Stimulated activated naive B cell treated with anti-CD40 and anti-IgM and Interleukin-4, amounts not matched to agents 10 μg/mL and 1 μg/mL and 100 μg/mL, for 72 hours (primary cell): ENCODE measurements around the gene TPRX1.
"Not testable (repeated sequence)": the region's sequence is repeated elsewhere in the genome, so short reads cannot be mapped to it uniquely, and the experiment has no call there.

Source experiments
- ATAC-seq, 2 donors: fragments of 150-1000 bp; cut with Tn5 transposase; replicated peaks; 2 replicates each; pipeline ENCODE4 v1.10.0; 2021; ENCODE audit warnings: moderate library complexity in 1 of 2
- DNase-seq: peaks from one replicate; pipeline ENCODE4 v3.0.0; 2021
- H3K27ac Mint-ChIP-seq: one replicate; pipeline ENCODE4 v1.8.0; 2022; ENCODE audit warnings: mild to moderate bottlenecking, mixed read lengths
- H3K27me3 Mint-ChIP-seq, 2 donors: one replicate each; pipeline ENCODE4 v1.8.0; 2022; ENCODE audit warnings: mixed read lengths in 2 of 2
- H3K36me3 Mint-ChIP-seq, 2 donors: one replicate each; pipeline ENCODE4 v1.8.0; 2022; ENCODE audit warnings: mixed read lengths in 2 of 2, mild to moderate bottlenecking in 1 of 2
- H3K4me1 Mint-ChIP-seq, 2 donors: one replicate each; pipeline ENCODE4 v1.8.0; 2022; ENCODE audit warnings: mixed read lengths in 2 of 2, mild to moderate bottlenecking in 1 of 2
- H3K4me3 Mint-ChIP-seq, 2 donors: one replicate each; pipeline ENCODE4 v1.8.0; 2022; ENCODE audit warnings: mild to moderate bottlenecking in 2 of 2, mixed read lengths in 2 of 2, moderate library complexity in 1 of 2
- H3K9me3 Mint-ChIP-seq, 2 donors: one replicate each; pipeline ENCODE4 v1.8.0; 2022; ENCODE audit warnings: mixed read lengths in 2 of 2, mild to moderate bottlenecking in 1 of 2

Gene TPRX1

DNA sequence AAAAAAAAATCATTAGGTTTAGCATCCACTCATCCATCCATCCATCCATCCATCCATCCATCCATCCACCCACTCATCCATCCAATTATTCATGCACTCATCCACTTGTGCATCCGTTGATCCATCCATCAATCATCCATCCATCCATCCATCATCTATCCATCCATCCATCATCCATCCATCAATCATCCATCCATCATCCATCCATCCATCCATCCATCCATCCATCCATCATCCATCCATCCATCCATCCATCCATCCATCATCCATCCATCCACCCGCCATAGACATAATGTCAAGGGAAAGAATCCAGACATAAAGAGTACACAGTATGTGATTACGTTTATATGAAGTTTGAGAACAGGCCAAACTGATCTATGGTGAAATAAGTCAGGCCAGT lies 34.8 kb downstream of the TPRX1 start:
- ATAC-seq: no peak
- Mint-ChIP-seq H3K27ac (no peak overlapping the region), H3K4me3 (no peak overlapping the region), H3K4me1 (peaks cover 0 to 7% of the 10 kb centered on the region in 2 donors), H3K36me3 (peaks cover 0 to 2% of the 10 kb centered on the region in 2 donors), H3K9me3 (peaks cover 0 to 2% of the 10 kb centered on the region in 2 donors), H3K27me3 (no peaks in the 10 kb centered on the region)
- no peak for DNase-seq

DNA sequence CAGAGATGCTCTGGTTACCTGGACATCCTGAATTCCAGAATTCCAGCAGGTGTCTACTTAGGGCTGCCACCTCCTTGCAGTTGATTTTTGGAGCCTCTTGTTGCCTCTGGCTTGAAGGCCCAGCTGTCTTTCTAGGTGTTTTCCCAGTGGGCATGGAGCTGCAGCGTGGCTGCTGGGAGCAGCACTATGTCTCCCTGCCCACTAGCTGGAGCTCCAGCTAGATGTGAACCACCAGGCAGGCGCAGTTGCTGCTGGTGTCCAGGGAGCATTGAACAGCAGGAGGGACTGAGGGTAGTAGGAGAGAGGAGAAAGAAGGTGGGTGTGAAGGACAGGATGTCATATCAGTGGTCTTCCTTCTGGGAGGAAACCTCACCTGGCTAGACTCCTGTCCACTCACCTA lies 35.7 kb downstream of the TPRX1 start:
- Mint-ChIP-seq H3K27ac (no peak overlapping the region), H3K36me3 (peaks cover 0 to 2% of the 10 kb centered on the region in 2 donors), H3K9me3 (peaks cover 0 to 2% of the 10 kb centered on the region in 2 donors), H3K4me3 (no peak overlapping the region), H3K27me3 (no peaks in the 10 kb centered on the region), H3K4me1 (peaks cover 0 to 7% of the 10 kb centered on the region in 2 donors)
- DNase-seq (no peak), ATAC-seq (no peak)

DNA sequence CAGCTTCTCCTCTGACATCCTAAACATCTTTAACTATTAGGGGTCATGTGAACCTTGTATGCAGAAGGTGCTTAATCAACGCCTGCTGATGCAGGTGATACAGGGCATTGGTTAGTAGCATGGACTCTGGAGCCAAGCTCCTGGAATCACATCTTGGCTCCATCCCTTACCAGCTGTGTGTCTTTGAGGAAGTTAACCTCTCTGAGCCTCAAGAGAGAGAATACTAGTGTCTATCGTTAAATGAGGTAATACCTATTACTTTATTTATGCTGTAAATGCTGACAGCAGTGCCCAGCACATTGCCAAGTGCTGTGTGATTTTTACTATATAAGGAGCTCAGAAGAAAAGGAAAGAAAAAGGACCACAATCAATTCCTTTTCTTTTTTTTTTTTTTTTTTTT lies 37.0 kb downstream of the TPRX1 start:
- no peaks in the 10 kb centered on the region for H3K27me3 Mint-ChIP-seq

DNA sequence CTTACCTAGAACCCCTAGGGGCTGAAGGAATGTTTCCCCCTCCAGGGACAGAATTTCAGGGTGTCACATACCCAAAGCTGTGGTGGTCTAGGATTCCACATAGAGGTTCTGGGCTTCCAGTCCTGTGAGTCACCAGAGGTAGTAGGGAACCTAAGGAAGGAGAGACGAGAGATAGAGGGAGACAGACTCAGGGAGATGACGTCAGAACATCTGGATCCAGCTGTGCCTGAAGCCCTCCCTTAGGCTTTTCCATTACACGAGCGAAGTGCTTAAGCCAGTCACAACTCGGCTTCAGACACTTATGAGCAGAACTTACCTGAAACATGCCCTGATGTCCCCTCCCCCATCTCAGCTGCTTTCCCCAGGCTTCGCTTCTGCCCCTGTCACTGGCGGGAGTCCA lies 37.7 kb downstream of the TPRX1 start:
- Mint-ChIP-seq H3K4me1 (peaks cover 8 to 9% of the 10 kb centered on the region in 2 donors), H3K27me3 (no peaks in the 10 kb centered on the region), H3K9me3 (peaks cover 0 to 2% of the 10 kb centered on the region in 2 donors), H3K4me3 (no peak overlapping the region), H3K27ac (no peak overlapping the region), H3K36me3 (peaks cover 2 to 3% of the 10 kb centered on the region in 2 donors)
- ATAC-seq: no peak
- DNase-seq: no peak

More for the DNA sequence above, 37.0 kb downstream of the TPRX1 start:
- no peak for DNase-seq
- H3K4me1 Mint-ChIP-seq: peaks cover 2 to 7% of the 10 kb centered on the region in 2 donors
- peaks cover 2 to 3% of the 10 kb centered on the region in 2 donors for H3K36me3 Mint-ChIP-seq
- no peak overlapping the region for H3K27ac Mint-ChIP-seq
- no peak for ATAC-seq
- peaks cover 0 to 2% of the 10 kb centered on the region in 2 donors for H3K9me3 Mint-ChIP-seq
- no peak overlapping the region for H3K4me3 Mint-ChIP-seq

DNA sequence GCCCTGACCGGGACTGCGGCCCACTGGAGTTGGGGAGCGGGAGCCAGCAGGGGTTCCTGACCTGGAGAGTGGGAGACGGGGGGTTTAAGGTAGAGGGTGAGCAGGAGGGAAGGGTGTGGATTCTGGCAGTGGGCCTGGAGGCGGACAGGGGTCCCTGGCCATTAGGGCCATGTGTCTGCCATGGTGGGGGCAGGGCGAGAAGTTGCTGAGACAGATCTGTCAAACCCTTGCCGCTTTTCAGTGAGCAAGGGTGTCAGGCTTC lies 38.1 kb downstream of the TPRX1 start:
- H3K36me3 Mint-ChIP-seq: peaks cover 2 to 3% of the 10 kb centered on the region in 2 donors
- no peaks in the 10 kb centered on the region for H3K27me3 Mint-ChIP-seq
- H3K4me1 Mint-ChIP-seq: peaks cover 10 to 13% of the 10 kb centered on the region in 2 donors
- no peak overlapping the region for H3K4me3 Mint-ChIP-seq
- ATAC-seq (no peak), DNase-seq (no peak)
- peaks cover 0 to 2% of the 10 kb centered on the region in 2 donors for H3K9me3 Mint-ChIP-seq
- no peak overlapping the region for H3K27ac Mint-ChIP-seq

DNA sequence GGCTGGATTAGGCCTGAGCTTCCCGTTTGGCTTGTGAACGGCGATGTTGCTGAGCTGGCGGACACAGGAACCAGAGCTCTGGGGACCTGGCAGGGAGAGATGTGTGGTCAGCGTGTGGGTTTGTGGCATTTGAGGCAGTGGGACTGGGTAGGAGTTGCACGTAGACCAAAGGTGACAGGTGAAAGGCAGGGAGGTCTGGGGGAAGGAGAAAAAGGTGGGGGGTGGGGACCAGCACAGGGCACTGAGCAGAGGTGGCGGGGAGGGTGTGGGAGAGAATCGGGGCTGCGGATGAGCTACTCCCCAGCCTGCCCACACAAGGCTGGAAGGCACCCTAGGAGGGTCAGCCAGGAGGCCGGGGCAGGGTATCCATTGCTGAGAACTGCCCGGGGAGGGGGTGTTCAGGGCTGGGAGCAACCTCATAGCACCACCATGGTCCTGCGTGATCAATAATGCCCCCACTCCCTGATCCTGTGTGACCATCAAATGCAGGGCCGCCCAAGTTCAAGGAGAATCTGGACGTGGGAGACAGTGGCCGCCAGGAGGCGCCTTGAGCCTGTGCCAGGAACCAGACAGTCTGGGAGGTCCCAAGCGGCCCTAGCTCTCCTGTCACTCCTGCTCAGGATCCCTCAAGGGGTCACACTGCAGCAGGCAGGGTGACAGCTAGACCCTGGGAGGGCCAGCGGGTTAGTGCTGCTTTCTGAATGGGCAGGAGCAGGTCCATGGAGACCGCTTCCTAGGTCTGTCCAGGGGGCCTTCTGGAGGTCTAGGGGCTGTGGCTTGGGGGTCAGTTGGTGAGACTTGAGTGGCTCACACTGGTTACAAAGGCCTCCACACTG lies 38.6 kb downstream of the TPRX1 start:
- Mint-ChIP-seq H3K27ac (no peak overlapping the region), H3K36me3 (peaks cover 3 to 4% of the 10 kb centered on the region in 2 donors)

DNA sequence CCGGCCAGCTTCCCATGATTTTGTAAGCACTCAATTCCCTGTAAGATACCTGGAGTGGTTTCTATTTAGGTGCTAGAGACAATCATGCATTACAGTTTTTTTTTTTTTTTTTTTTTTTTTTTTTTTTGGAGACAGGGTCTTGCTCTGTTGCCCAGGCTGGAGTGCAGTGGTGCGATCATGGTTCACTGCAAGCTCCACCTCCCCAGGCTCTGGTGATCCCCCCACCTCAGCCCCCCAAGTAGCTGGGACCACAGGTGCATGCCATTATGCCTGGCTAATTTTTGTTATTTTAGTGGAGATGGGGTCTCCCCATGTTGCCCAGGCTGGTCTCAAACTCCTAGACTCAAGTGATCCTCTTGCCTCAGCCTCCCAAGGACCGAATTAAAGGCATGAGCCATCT lies 39.6 kb downstream of the TPRX1 start:
- not testable (repeated sequence) for DNase-seq, H3K27me3 Mint-ChIP-seq, H3K4me3 Mint-ChIP-seq, H3K9me3 Mint-ChIP-seq, H3K27ac Mint-ChIP-seq, ATAC-seq
- Mint-ChIP-seq H3K4me1 (peaks cover 9 to 15% of the 10 kb centered on the region in 2 donors), H3K36me3 (peaks cover 11 to 12% of the 10 kb centered on the region in 2 donors)

More for the DNA sequence above, 38.6 kb downstream of the TPRX1 start:
- Mint-ChIP-seq H3K27me3 (no peaks in the 10 kb centered on the region), H3K4me3 (no peak overlapping the region), H3K9me3 (peaks cover 0 to 2% of the 10 kb centered on the region in 2 donors), H3K4me1 (peaks cover 10 to 15% of the 10 kb centered on the region in 2 donors)
- ATAC-seq (peak; percentile 51 to 63), DNase-seq (no peak)

DNA sequence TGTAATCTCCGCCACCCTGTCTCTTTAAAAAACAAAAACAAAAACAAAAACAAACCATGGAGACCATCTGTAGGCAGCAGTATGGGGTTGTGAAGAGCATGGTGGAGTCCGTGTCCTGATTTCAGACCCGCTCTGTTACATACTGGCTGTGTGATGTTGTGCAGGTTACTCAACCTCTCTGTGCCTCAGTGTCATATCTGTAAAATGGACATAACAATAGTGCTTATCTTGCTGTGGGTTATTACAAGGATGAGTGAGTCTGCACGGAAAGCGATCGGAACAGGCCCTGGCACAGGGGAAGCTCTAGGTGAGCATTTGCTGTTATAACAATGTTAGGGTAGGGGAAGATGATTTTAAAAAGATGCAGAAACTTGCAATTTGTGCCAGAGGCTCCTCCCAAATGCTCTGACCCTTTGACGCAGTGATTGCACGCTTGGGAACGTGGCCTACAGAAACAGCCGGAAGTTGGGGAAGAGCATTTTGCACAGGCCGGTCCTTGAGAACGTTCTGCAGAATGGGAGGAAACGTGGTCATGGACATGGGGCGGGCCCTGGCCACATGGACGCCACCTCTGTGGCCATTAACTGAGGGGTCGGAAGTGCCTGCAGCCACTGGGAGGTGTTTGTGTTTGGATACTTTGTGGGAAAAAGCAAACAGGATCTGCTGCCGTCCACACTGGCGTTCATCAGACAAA lies 41.6 kb downstream of the TPRX1 start:
- DNase-seq (no peak), ATAC-seq (no peak)
- Mint-ChIP-seq H3K36me3 (peaks cover 25 to 31% of the 10 kb centered on the region in 2 donors), H3K27ac (peak overlapping the region; percentile 62), H3K9me3 (peaks cover 3 to 4% of the 10 kb centered on the region in 2 donors), H3K4me1 (peaks cover 7 to 15% of the 10 kb centered on the region in 2 donors), H3K4me3 (no peak overlapping the region), H3K27me3 (no peaks in the 10 kb centered on the region)

DNA sequence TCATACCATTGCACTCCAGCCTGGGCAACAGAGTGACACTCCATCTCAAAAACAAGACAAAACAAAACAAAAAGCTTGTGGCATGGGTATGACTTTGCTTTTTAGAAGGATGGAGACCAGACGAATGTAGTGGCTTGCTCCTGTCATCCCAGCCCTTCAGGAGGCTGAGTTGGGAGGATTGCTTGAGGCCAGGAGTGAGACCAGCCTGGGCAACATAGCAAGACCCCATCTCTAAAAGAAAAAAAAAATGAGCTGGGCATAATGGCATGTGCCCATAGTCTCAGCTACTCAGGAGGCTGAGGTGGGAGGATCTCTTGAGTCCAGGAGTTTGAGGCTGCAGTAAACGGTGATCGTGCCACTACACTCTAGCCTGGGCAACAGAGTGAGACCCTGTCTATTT lies 42.2 kb downstream of the TPRX1 start:
- Mint-ChIP-seq H3K9me3 (peaks cover 3 to 4% of the 10 kb centered on the region in 2 donors), H3K36me3 (peaks cover 30 to 37% of the 10 kb centered on the region in 2 donors), H3K27me3 (no peaks in the 10 kb centered on the region), H3K4me3 (no peak overlapping the region), H3K4me1 (peaks cover 8 to 15% of the 10 kb centered on the region in 2 donors), H3K27ac (peak overlapping the region; percentile 62)
- ATAC-seq (peak; percentile 12 to 16), DNase-seq (no peak)

DNA sequence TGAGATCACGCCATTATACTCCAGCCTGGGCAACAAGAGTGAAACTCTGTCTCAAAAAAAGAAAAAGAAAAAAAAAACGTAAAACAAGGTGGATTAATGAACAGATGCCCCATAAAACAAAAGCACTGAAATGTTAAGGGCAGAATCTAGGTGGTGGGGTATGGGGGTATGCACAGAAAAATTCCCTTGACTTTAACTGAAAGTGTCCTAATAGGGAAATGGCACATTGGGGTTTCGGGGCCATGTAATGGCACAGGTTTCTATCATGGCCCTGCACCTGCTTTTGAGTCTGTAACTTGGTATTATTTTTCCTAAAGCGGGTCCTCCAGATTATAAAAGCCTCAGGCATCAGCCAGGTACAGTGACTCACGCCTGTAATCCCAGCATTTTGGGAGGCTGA lies 42.8 kb downstream of the TPRX1 start:
- H3K36me3 Mint-ChIP-seq: peaks cover 35 to 43% of the 10 kb centered on the region in 2 donors
- H3K27ac Mint-ChIP-seq: peak overlapping the region; percentile 89
- peak overlapping the region in 1 of 2 donors; percentile 21 for H3K4me3 Mint-ChIP-seq
- no peaks in the 10 kb centered on the region for H3K27me3 Mint-ChIP-seq
- DNase-seq: no peak
- ATAC-seq: peak; percentile 76 to 78
- peaks cover 11 to 15% of the 10 kb centered on the region in 2 donors for H3K4me1 Mint-ChIP-seq
- H3K9me3 Mint-ChIP-seq: peaks cover 3 to 4% of the 10 kb centered on the region in 2 donors

DNA sequence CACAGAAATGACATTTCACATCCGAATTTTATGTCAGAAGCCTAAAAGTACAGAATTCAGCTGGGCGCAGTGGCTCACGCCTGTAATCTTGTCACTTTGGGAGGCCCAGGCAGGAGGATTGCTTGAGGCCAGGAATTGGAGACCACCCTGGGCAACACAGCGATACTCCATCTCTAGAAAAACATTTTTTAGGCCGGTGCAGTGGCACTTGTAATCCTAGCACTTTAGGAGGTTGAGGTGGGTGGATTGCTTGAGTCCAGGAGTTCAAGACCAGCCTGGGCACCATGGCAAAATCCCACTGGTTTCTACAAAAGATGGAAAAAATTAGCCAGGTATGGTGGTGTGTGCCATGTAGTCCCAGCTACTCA lies 43.7 kb downstream of the TPRX1 start:
- Mint-ChIP-seq H3K4me1 (peaks cover 11 to 15% of the 10 kb centered on the region in 2 donors), H3K27ac (no peak overlapping the region), H3K36me3 (peaks cover 45 to 49% of the 10 kb centered on the region in 2 donors), H3K27me3 (no peaks in the 10 kb centered on the region), H3K4me3 (no peak overlapping the region), H3K9me3 (peaks cover 3 to 4% of the 10 kb centered on the region in 2 donors)
- ATAC-seq: no peak
- DNase-seq: no peak

DNA sequence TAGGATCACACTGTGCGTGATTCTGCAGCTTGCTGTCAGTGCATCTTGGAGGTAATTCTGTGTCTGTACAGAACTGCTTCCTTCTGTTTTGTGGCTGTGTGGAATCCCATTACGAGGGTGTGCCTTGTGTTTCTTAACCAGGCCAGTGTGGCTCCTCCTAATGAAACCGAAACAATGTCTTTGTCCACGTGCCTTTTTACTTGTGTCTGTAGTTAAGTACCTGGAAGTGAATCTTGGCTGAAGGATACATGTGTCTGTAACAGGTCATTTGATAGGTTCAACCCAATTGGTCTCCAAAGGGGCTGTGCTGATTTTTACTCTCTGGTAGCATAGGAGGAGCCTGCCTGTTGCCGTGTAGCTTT lies 45.9 kb downstream of the TPRX1 start:
- H3K36me3 Mint-ChIP-seq: peaks cover 56 to 64% of the 10 kb centered on the region in 2 donors
- no peak for DNase-seq
- H3K9me3 Mint-ChIP-seq: peaks cover 3 to 4% of the 10 kb centered on the region in 2 donors
- no peak overlapping the region for H3K4me3 Mint-ChIP-seq
- H3K27ac Mint-ChIP-seq: no peak overlapping the region
- H3K4me1 Mint-ChIP-seq: peaks cover 7 to 15% of the 10 kb centered on the region in 2 donors
- H3K27me3 Mint-ChIP-seq: no peaks in the 10 kb centered on the region
- no peak for ATAC-seq

DNA sequence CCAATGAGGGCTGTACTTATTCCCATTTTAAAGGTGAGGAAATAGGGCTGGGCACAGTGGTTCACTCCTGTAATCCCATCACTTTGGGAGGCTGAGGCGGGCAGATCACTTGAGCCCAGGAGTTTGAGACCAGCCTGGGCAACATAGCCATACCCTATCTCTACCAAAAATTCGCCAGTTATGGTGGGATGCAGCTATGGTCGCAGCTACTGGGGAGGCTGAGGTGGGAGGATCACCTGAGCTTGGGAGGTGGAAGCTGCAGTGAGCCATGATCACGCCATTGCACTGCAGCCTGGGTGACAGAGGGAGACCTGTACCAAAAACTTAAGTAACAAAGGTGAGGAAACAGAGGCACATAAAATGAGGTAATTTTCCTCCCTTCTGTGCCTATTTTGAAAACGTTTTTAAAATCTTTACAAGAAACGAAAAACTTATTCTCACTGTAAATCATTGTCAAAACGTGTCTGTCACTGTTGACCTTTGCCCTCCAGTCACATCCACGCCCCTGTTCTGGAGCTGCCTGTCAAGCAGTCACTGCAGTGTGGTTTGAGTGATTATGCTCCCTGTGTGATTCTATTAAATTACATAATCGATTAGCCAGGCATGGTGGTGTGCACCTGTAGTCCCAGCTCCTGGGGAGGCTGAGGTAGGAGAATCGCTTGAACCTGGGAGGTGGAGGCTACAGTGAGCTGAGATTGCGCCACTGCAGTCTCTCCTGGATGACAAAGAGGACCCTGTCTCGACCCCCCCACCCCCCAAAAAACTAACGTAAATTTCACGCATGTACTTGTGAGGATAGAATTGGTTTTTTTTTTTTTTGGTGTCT lies 46.5 kb downstream of the TPRX1 start:
- DNase-seq (no peak), ATAC-seq (no peak)
- Mint-ChIP-seq H3K4me3 (no peak overlapping the region), H3K36me3 (peaks cover 62 to 70% of the 10 kb centered on the region in 2 donors), H3K27ac (no peak overlapping the region), H3K27me3 (no peaks in the 10 kb centered on the region), H3K9me3 (peaks cover 3 to 4% of the 10 kb centered on the region in 2 donors), H3K4me1 (peaks cover 7 to 15% of the 10 kb centered on the region in 2 donors)

DNA sequence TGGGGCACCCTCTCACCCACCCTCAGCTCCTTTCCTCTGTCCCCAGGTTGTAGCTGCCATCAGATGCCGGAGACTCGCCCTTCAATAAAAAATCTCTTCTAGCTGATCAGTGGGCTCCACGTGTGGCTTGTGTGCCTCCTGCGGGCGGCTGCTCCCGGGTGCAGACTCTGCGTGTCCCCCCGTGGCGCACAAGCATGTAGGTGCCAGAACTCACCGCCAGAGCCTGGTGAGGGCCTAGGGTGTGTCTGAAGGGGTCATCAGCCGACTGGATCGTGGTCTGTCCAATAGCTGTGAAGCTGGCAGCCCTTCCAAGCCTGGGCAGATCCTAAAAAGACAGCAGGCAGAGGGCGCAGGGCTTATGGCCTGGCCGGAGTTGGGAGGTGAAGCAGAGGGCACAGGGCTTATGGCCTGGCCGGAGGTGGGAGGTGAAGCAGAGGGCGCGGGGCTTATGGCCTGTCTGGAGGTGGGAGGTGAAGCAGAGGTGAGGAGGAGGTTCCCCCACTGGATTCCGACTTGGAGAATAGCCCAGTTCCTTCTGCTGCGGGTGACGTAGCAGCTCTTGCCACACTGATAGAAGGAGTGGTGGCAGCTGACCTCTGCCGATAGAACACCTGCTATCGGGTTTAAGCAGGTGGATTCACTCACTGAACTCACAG lies 47.3 kb downstream of the TPRX1 start:
- Mint-ChIP-seq H3K4me1 (peaks cover 7 to 11% of the 10 kb centered on the region in 2 donors), H3K27ac (peak overlapping the region; percentile 84), H3K4me3 (no peak overlapping the region), H3K36me3 (peaks cover 68 to 74% of the 10 kb centered on the region in 2 donors), H3K9me3 (peaks cover 3 to 4% of the 10 kb centered on the region in 2 donors), H3K27me3 (no peaks in the 10 kb centered on the region)
- no peak for ATAC-seq
- no peak for DNase-seq
